H1 (cell line): ENCODE measurements around the gene DNAH1. TPM values are rescaled to one million over a fixed set of nuclear protein-coding genes. Genes with fewer than 3 reads are reported as not detected.

ENCODE experiments used
- CTCF ChIA-PET: fragments of 300-600 bp; sonication (Branson Sonifier 250); formaldehyde crosslinking; loops from one replicate; lab custom pipeline; 2021; ENCODE audit not compliant: partially characterized antibody; lab: Charles Lee
- POLR2A ChIA-PET: fragments of 300-600 bp; sonication (Branson Sonifier 250); formaldehyde crosslinking; loops from one replicate; lab custom pipeline; 2021; ENCODE audit warnings: inconsistent platforms; ENCODE audit not compliant: partially characterized antibody; lab: Charles Lee
- DNase-seq, 2 experiments: peaks; one replicate each; pipeline versions ENCODE4 v3.0.0 to v3.0.0-alpha.2; 2010 to 2022; ENCODE audit warnings: low spot score in 2 of 2, low read depth in 1 of 2, mixed read lengths in 1 of 2
- FAIRE-seq: peaks from 2 replicates; lab custom pipeline; 2011; peaks lifted over from hg19 to GRCh38; lab: Jason Lieb, UNC
- H2AFZ ChIP-seq: 2 replicates; pipeline ENCODE4 v1.8.1; 2012; ENCODE audit warnings: low read length, inconsistent platforms
- H2AK5ac ChIP-seq: 2 replicates; pipeline ENCODE4 v1.6.1; 2013; ENCODE audit warnings: low read depth, low read length
- H2BK120ac ChIP-seq: replicated peaks from 2 replicates; pipeline ENCODE3; 2013; ENCODE audit warnings: low read depth, low read length, inconsistent platforms
- H2BK12ac ChIP-seq: 2 replicates; pipeline ENCODE4 v1.6.1; 2013; ENCODE audit warnings: low read depth, low read length
- H2BK15ac ChIP-seq: 2 replicates; pipeline ENCODE4 v1.6.1; 2013; ENCODE audit warnings: low read length
- H2BK20ac ChIP-seq: 2 replicates; pipeline ENCODE4 v1.6.1; 2013; ENCODE audit warnings: low read length
- H2BK5ac ChIP-seq: 2 replicates; pipeline ENCODE4 v1.6.1; 2013; ENCODE audit warnings: low read depth, low read length
- H3K14ac ChIP-seq: 2 replicates; pipeline ENCODE4 v1.6.1; 2013; ENCODE audit warnings: inconsistent platforms; ENCODE audit not compliant: insufficient read length
- H3K18ac ChIP-seq: 2 replicates; pipeline ENCODE4 v1.6.1; 2013; ENCODE audit warnings: low read length; ENCODE audit errors: extremely low read depth
- H3K23ac ChIP-seq: 2 replicates; pipeline ENCODE4 v1.6.1; 2013; ENCODE audit warnings: inconsistent platforms; ENCODE audit not compliant: insufficient read length
- H3K23me2 ChIP-seq: 2 replicates; pipeline ENCODE4 v1.6.1; 2013; ENCODE audit warnings: low read depth, low read length
- H3K27ac ChIP-seq: 2 replicates; pipeline ENCODE4 v1.6.1; 2011; ENCODE audit warnings: low read depth, low read length, inconsistent platforms
- H3K27me3 ChIP-seq, 4 experiments: replicated peaks in 1 of 4; 1 replicate in 1 of 4; 2 replicates in 3 of 4; pipeline versions ENCODE4 v1.6.1 to v1.8.1; 2011 to 2013; ENCODE audit warnings: low read length in 3 of 4, mild to moderate bottlenecking in 3 of 4, inconsistent platforms in 2 of 4, mixed read lengths in 2 of 4, moderate library complexity in 1 of 4; ENCODE audit not compliant: control insufficient read depth in 3 of 4, insufficient read depth in 3 of 4; ENCODE audit errors: extremely low read depth in 1 of 4
- H3K36me3 ChIP-seq, 4 experiments: 2 replicates each; pipeline versions ENCODE4 v1.6.1 to v1.8.1; 2011 to 2013; ENCODE audit warnings: mild to moderate bottlenecking in 4 of 4, low read length in 3 of 4, moderate library complexity in 2 of 4, control low read depth in 1 of 4, inconsistent platforms in 1 of 4; ENCODE audit not compliant: insufficient read depth in 4 of 4, control insufficient read depth in 2 of 4
- H3K4ac ChIP-seq: replicated peaks from 2 replicates; pipeline ENCODE3; 2013; ENCODE audit warnings: low read length, low read depth, mixed read lengths, inconsistent platforms; ENCODE audit not compliant: insufficient read length
- H3K4me1 ChIP-seq, 4 experiments: replicated peaks in 1 of 4; 1 replicate in 1 of 4; 2 replicates in 3 of 4; pipeline versions ENCODE4 v1.6.1 to v1.8.1; 2011 to 2013; ENCODE audit warnings: low read length in 3 of 4, inconsistent platforms in 2 of 4, mixed read lengths in 1 of 4; ENCODE audit not compliant: insufficient read depth in 4 of 4, control insufficient read depth in 3 of 4
- H3K4me2 ChIP-seq, 2 experiments: 2 replicates each; pipeline versions ENCODE4 v1.6.1 to v1.8.1; 2011 to 2013; ENCODE audit warnings: low read depth in 2 of 2, low read length in 2 of 2, control low read depth in 1 of 2, inconsistent platforms in 1 of 2, mild to moderate bottlenecking in 1 of 2; ENCODE audit not compliant: insufficient read depth in 1 of 2
- H3K4me3 ChIP-seq, 4 experiments: fragments of 200-600, 300-600 bp in 1 of 4; sonication (generic), shearing (Covaris generic), sonication (Bioruptor Twin) in 1 of 4; 2 replicates each; pipeline versions ENCODE4 v1.5.1 to v1.8.1; 2011 to 2016; ENCODE audit warnings: low read length in 4 of 4, low read depth in 3 of 4, control low read depth in 2 of 4, inconsistent platforms in 2 of 4, mild to moderate bottlenecking in 2 of 4, mixed read lengths in 1 of 4, moderate library complexity in 1 of 4; ENCODE audit not compliant: insufficient read depth in 2 of 4; ENCODE audit errors: extremely low read depth in 1 of 4
- H3K56ac ChIP-seq: replicated peaks from 2 replicates; pipeline ENCODE3; 2013; ENCODE audit warnings: low read depth, mild to moderate bottlenecking, mixed read lengths, low read length, inconsistent platforms; ENCODE audit not compliant: insufficient read length
- H3K79me1 ChIP-seq: 2 replicates; pipeline ENCODE4 v1.6.1; 2013; ENCODE audit warnings: low read depth, low read length, control low read depth
- H3K79me2 ChIP-seq, 2 experiments: 2 replicates each; pipeline versions ENCODE4 v1.6.1 to v1.8.1; 2012 to 2013; ENCODE audit warnings: low read length in 2 of 2, mild to moderate bottlenecking in 2 of 2, inconsistent platforms in 1 of 2; ENCODE audit not compliant: insufficient read depth in 2 of 2, control insufficient read depth in 1 of 2
- H3K9ac ChIP-seq, 4 experiments: replicated peaks in 1 of 4; 1 replicate in 1 of 4; 2 replicates in 3 of 4; pipeline versions ENCODE4 v1.6.1 to v1.8.1; 2011 to 2013; ENCODE audit warnings: low read depth in 3 of 4, low read length in 3 of 4, control low read depth in 2 of 4, mild to moderate bottlenecking in 2 of 4, moderate library complexity in 2 of 4, inconsistent platforms in 1 of 4; ENCODE audit errors: extremely low read depth in 1 of 4
- H3K9me3 ChIP-seq, 2 experiments: 2 replicates each; pipeline versions ENCODE4 v1.6.1 to v1.8.1; 2012 to 2013; ENCODE audit warnings: mild to moderate bottlenecking in 2 of 2, moderate library complexity in 2 of 2, control low read depth in 1 of 2, inconsistent platforms in 1 of 2, low read depth in 1 of 2, low read length in 1 of 2, mixed read lengths in 1 of 2; ENCODE audit not compliant: insufficient read depth in 2 of 2
- H4K20me1 ChIP-seq, 2 experiments: replicated peaks in 1 of 2; 2 replicates each; pipeline versions ENCODE3 to v1.8.1; 2011 to 2013; ENCODE audit warnings: inconsistent platforms in 2 of 2, low read length in 2 of 2, mild to moderate bottlenecking in 1 of 2; ENCODE audit not compliant: insufficient read depth in 2 of 2, control insufficient read depth in 1 of 2
- H4K5ac ChIP-seq: 2 replicates; pipeline ENCODE4 v1.6.1; 2013; ENCODE audit warnings: low read length, low read depth, mixed read lengths, inconsistent platforms; ENCODE audit not compliant: insufficient read length
- H4K8ac ChIP-seq: 2 replicates; pipeline ENCODE4 v1.8.0; 2013; ENCODE audit warnings: mild to moderate bottlenecking, moderate library complexity, low read length, inconsistent platforms; ENCODE audit not compliant: insufficient read depth; ENCODE audit errors: extremely low read depth
- H4K91ac ChIP-seq: replicated peaks from 2 replicates; pipeline ENCODE3; 2013; ENCODE audit warnings: low read length, mixed read lengths, inconsistent platforms; ENCODE audit not compliant: insufficient read length
- CEBPB ChIP-seq: IDR thresholded peaks from 2 replicates; pipeline ENCODE4 v1.6.1; 2012; ENCODE audit warnings: low read depth, low read length
- CTCF ChIP-seq, 3 experiments: IDR thresholded peaks; 1 replicate in 2 of 3; 2 replicates in 1 of 3; pipeline versions ENCODE4 v1.5.1 to v1.6.1; 2011; ENCODE audit warnings: low read length in 3 of 3, mild to moderate bottlenecking in 3 of 3, inconsistent platforms in 2 of 3, low read depth in 1 of 3, moderate library complexity in 1 of 3; ENCODE audit not compliant: insufficient read depth in 1 of 3; ENCODE audit errors: control extremely low read depth in 1 of 3
- EZH2 ChIP-seq: fragments of 200-600 bp; sonication (generic); IDR thresholded peaks from 2 replicates; pipeline ENCODE4 v1.7.1; 2012; ENCODE audit warnings: low read depth, mild to moderate bottlenecking, moderate library complexity, low read length, inconsistent platforms; ENCODE audit not compliant: severe bottlenecking
- JUND ChIP-seq: IDR thresholded peaks from 2 replicates; pipeline ENCODE4 v1.6.1; 2011; ENCODE audit warnings: mild to moderate bottlenecking, improper control_type of control experiment, low read length
- MAFK ChIP-seq: IDR thresholded peaks from 2 replicates; pipeline ENCODE4 v1.6.1; 2012; ENCODE audit warnings: low read depth, mild to moderate bottlenecking, improper control_type of control experiment, low read length
- RAD21 ChIP-seq, 2 experiments: IDR thresholded peaks in 1 of 2; conservative IDR thresholded peaks in 1 of 2; 2 replicates each; pipeline ENCODE4 v1.6.1; 2011; ENCODE audit warnings: low read depth in 2 of 2, low read length in 2 of 2, improper control_type of control experiment in 1 of 2, inconsistent platforms in 1 of 2, mild to moderate bottlenecking in 1 of 2, moderate library complexity in 1 of 2
- SRF ChIP-seq: IDR thresholded peaks from 2 replicates; pipeline ENCODE4 v1.6.1; 2011; ENCODE audit warnings: mild to moderate bottlenecking, low read depth, low read length, moderate library complexity
- SUZ12 ChIP-seq: fragments of 200-600 bp; sonication (generic); IDR thresholded peaks from 2 replicates; pipeline ENCODE4 v1.6.1; 2012; ENCODE audit warnings: mild to moderate bottlenecking, inconsistent platforms, low read length, moderate library complexity, mixed read lengths
- TAF7 ChIP-seq: optimal IDR thresholded peaks from 2 replicates; pipeline ENCODE3; 2011; ENCODE audit warnings: low read depth, mild to moderate bottlenecking, inconsistent platforms, low read length, moderate library complexity, borderline replicate concordance
- TEAD4 ChIP-seq: IDR thresholded peaks from 2 replicates; pipeline ENCODE4 v1.6.1; 2012; ENCODE audit warnings: low read depth, low read length, inconsistent platforms, mixed read lengths
- WGBS, 2 experiments: shearing (Covaris generic) in 1 of 2; methylation state at CpG; one replicate each; pipeline versions ENCODE4 v1.1.6 to v1.1.7; 2013 to 2015; ENCODE audit warnings: low lambda C conversion rate in 2 of 2, mixed read lengths in 2 of 2, inconsistent platforms in 1 of 2, low coverage in 1 of 2, missing lambda C conversion rate in 1 of 2; ENCODE audit not compliant: insufficient replicate concordance in 2 of 2, insufficient coverage in 1 of 2, insufficient read length in 1 of 2; ENCODE audit errors: extremely low coverage in 1 of 2, missing lambda C conversion rate in 1 of 2; 5-methylcytosine and 5-hydroxymethylcytosine counted together
- polyA plus RNA-seq, 7 experiments: library from polyadenylated mRNA; depleted of rRNA in 3 of 7; stranded (reverse) in 5 of 7; unstranded in 2 of 7; fragments of >200 nt in 5 of 7; fragments of 200-250 nt in 2 of 7; gene quantifications; 1 replicate in 5 of 7; 2 replicates in 1 of 7; 4 replicates in 1 of 7; pipeline versions ENCODE4 v1.2.1 to v1.2.3, GENCODE V29; 2011 to 2013; ENCODE audit warnings: missing spikeins in 2 of 7, mixed read lengths in 2 of 7
- total RNA-seq: library from RNA; stranded (reverse); fragmentation: NEBNext Ultra II Directional; extraction: Animal tissue kit (Norgen Biotek cat#: 25700); gene quantifications from 2 replicates; pipeline ENCODE4 v1.2.1, GENCODE V29; 2021

Gene DNAH1
- total and polyA plus RNA-seq, 2 of the 8 experiments (the other 6 are each of a cell fraction or from before 2014, with no cell fraction given): 1.0 to 1.5 TPM

GRCh38 chr3:52403271-52403841 is 87.2 kb downstream of the DNAH1 start:
- H3K4me3 ChIP-seq: no peak overlapping the region
- no peaks in the 10 kb centered on the region for H3K9me3 ChIP-seq
- H4K5ac ChIP-seq: no peak overlapping the region
- no peak overlapping the region for H2BK5ac ChIP-seq
- POLR2A ChIA-PET: interaction anchor here (2.2 to 5.0 kb wide), 2 partner anchors 9 to 14 kb away, joined by 4 to 23 read pairs; no protein-coding TSS in a partner anchor
- no peaks in the 10 kb centered on the region for H3K27me3 ChIP-seq
- no peaks in the 10 kb centered on the region for H3K79me1 ChIP-seq
- H3K56ac ChIP-seq: no peak overlapping the region
- H2BK20ac ChIP-seq: no peak overlapping the region
- H4K91ac ChIP-seq: no peak overlapping the region
- no peak overlapping the region for H2BK12ac ChIP-seq
- H3K27ac ChIP-seq: no peak overlapping the region
- no peak overlapping the region for H3K14ac ChIP-seq
- H3K79me2 ChIP-seq: peaks cover 0 to 2% of the 10 kb centered on the region in 2 experiments; a peak in 1 of 4 replicates
- H2AFZ ChIP-seq: no peak overlapping the region
- no peak overlapping the region for H3K23ac ChIP-seq
- FAIRE-seq (no peak), DNase-seq (no peak)
- no peak overlapping the region for H3K4ac ChIP-seq
- peaks cover 3 to 17% of the 10 kb centered on the region in 2 experiments for H4K20me1 ChIP-seq
- CTCF ChIA-PET: interaction anchor here (1.7 to 11.1 kb wide), 3 partner anchors 9 to 44 kb away, joined by 12 to 150 read pairs (median 13); no protein-coding TSS in a partner anchor
- H3K4me1 ChIP-seq: no peaks in the 10 kb centered on the region
- WGBS, 2 experiments: 94% methylated on average over 19 of the region's 19 CpGs; no CpG with 5 or more reads in 1 of the 2 experiments
- H3K9ac ChIP-seq: no peak overlapping the region
- H3K36me3 ChIP-seq: peaks cover 33 to 63% (median 54%) of the 10 kb centered on the region in 4 experiments
- H2AK5ac ChIP-seq: no peak overlapping the region
- H2BK15ac ChIP-seq: no peak overlapping the region
- H3K4me2 ChIP-seq: no peak overlapping the region
- H3K23me2 ChIP-seq: no peaks in the 10 kb centered on the region
- H3K18ac ChIP-seq: no peak overlapping the region
- no peak overlapping the region for H2BK120ac ChIP-seq
- no peak overlapping the region; the same call in 1 of the 2 replicates for H4K8ac ChIP-seq
- TF ChIP-seq MAFK (no peak), RAD21 (IDR thresholded peaks at IDR 0.05 in 1 of 2, conservative IDR thresholded peaks at IDR 0.05 in 1 of 2; ENCODE audit: low read depth in 2 of 2, low read length in 2 of 2) (no peak), SUZ12 (no peak), JUND (no peak), EZH2 (no peak), CTCF (IDR thresholded peaks at IDR 0.05; ENCODE audit: control extremely low read depth in 1 of 3, insufficient read depth in 1 of 3, low read depth in 1 of 3, low read length in 3 of 3) (no peak), SRF (no peak), CEBPB (no peak), TEAD4 (no peak), TAF7 (no peak)
